NT2/D1 (cell line): ENCODE data around the gene XYLT1.

Source experiments
- SUZ12 ChIP-seq: IDR thresholded peaks from 2 replicates; pipeline ENCODE4 v1.6.1; 2011; ENCODE audit not compliant: insufficient read length, insufficient read depth; ENCODE audit errors: extremely low read depth
- YY1 ChIP-seq: IDR thresholded peaks from 2 replicates; pipeline ENCODE4 v1.6.1; 2011; ENCODE audit not compliant: insufficient read length, insufficient read depth

- TF ChIP-seq YY1 (no peak), SUZ12 (no peak)
Observed at GRCh38 chr16:17323171-17323570, 147.6 kb downstream of the XYLT1 start.
